Neutrophil (primary cell): ENCODE measurements around the gene OR51A2.
"Not testable (repeated sequence)": the region's sequence is repeated elsewhere in the genome, so short reads cannot be mapped to it uniquely, and the experiment has no call there.

Experiments
- H3K27ac ChIP-seq: fragments of 200-600 bp; sonication (generic); 2 replicates; pipeline ENCODE4 v1.5.1; 2016; ENCODE audit warnings: mild to moderate bottlenecking, moderate library complexity
- H3K27me3 ChIP-seq: fragments of 200-600 bp; sonication (generic); 2 replicates; pipeline ENCODE4 v1.6.0; 2016; ENCODE audit warnings: mild to moderate bottlenecking
- H3K36me3 ChIP-seq: fragments of 200-600 bp; sonication (generic); 2 replicates; pipeline ENCODE4 v1.5.1; 2017
- H3K4me1 ChIP-seq, 2 experiments: fragments of 200-600 bp in 1 of 2; sonication (generic) in 1 of 2; 1 replicate in 1 of 2; 2 replicates in 1 of 2; pipeline versions ENCODE4 v1.5.1 to v1.6.1; 2013 to 2016; ENCODE audit warnings: low read depth in 1 of 2, low read length in 1 of 2, mild to moderate bottlenecking in 1 of 2, moderate library complexity in 1 of 2; ENCODE audit not compliant: control insufficient read depth in 1 of 2, insufficient read depth in 1 of 2
- H3K4me3 ChIP-seq, 2 experiments: fragments of 200-600 bp in 1 of 2; sonication (generic) in 1 of 2; 1 replicate in 1 of 2; 2 replicates in 1 of 2; pipeline ENCODE4 v1.5.1; 2013 to 2016; ENCODE audit warnings: low read depth in 1 of 2, low read length in 1 of 2, mild to moderate bottlenecking in 1 of 2, moderate library complexity in 1 of 2
- H3K9me3 ChIP-seq: fragments of 200-600 bp; sonication (generic); 2 replicates; pipeline ENCODE4 v1.5.1; 2016
- TF ChIP-seq, protein P1 (sequence below): fragments of 200-600 bp; sonication (generic); IDR thresholded peaks from 2 replicates; pipeline ENCODE4 v1.5.1; 2016; ENCODE audit warnings: antibody characterized with exemption

OR51A2 gene, protein sequence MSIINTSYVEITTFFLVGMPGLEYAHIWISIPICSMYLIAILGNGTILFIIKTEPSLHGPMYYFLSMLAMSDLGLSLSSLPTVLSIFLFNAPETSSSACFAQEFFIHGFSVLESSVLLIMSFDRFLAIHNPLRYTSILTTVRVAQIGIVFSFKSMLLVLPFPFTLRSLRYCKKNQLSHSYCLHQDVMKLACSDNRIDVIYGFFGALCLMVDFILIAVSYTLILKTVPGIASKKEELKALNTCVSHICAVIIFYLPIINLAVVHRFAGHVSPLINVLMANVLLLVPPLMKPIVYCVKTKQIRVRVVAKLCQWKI

DNA sequence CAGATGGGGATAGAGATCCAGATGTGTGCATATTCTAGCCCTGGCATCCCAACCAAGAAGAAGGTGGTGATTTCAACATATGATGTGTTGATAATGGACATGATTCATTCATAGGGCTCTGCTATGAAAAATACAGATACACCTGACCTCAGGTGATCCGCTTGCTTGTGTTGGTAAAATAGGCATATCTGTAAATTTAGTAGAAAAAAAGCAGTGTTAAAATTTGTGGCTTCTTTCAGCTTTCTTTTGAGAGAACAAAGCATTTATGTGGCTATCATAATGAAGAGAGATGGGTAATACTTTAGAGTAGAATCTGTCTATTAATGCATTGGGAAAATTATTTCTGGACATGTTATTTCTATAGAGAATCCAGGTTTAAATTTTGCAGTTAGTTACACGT lies at the start of gene OR51A2:
TSS of gene OR51A2 (minus strand) at position 101 of the 400 bp plus-strand sequence. CDS start at position 101, 0 bp downstream.
- not testable (repeated sequence) for H3K27me3 ChIP-seq, H3K36me3 ChIP-seq, H3K27ac ChIP-seq, H3K4me1 ChIP-seq, H3K9me3 ChIP-seq, H3K4me3 ChIP-seq

DNA sequence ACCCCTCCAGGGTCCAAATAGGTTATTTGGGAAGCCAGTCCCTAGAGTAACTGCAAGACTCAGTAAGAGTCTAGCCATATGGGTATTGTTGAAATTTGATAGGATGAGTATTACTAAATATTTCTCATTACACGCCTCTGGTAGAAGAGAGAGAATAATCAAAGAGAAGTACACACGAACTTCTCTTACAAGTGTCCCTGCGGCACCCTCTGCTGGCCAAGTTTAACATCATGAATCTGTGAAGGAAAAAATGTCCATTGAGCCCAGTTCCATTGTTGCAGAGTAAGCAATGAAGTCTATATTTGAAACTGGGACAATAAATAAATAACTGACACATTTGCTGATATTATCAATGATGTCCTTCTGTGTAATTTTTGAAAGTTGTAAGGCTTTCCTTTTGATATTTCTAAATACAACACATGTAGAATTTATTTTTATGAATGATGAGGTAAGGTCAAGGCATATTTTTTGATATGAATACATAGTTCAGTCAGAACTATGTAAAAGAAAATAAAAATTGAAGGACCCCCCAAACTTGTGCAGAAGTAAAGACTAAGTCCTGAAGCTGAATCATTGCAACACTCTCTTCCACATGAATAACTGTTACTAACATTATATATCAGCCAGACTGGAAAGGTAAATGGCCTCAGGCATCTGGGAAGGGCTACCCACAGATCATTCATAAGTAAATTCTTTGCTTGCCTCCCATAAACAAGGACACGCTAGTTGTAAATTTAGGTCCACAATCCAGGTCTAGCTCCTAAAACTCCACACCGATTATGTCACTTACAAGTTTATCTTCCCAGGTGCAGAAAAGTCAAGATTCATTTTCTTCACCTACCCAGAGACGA lies 49.1 kb upstream of the OR51A2 start:
- H3K9me3 ChIP-seq: no peaks in the 10 kb centered on the region
- no peak overlapping the region for H3K4me3 ChIP-seq
- TF ChIP-seq, protein P1, sequence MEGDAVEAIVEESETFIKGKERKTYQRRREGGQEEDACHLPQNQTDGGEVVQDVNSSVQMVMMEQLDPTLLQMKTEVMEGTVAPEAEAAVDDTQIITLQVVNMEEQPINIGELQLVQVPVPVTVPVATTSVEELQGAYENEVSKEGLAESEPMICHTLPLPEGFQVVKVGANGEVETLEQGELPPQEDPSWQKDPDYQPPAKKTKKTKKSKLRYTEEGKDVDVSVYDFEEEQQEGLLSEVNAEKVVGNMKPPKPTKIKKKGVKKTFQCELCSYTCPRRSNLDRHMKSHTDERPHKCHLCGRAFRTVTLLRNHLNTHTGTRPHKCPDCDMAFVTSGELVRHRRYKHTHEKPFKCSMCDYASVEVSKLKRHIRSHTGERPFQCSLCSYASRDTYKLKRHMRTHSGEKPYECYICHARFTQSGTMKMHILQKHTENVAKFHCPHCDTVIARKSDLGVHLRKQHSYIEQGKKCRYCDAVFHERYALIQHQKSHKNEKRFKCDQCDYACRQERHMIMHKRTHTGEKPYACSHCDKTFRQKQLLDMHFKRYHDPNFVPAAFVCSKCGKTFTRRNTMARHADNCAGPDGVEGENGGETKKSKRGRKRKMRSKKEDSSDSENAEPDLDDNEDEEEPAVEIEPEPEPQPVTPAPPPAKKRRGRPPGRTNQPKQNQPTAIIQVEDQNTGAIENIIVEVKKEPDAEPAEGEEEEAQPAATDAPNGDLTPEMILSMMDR: no peak
- no peaks in the 10 kb centered on the region for H3K36me3 ChIP-seq
- peaks cover 12% of the 10 kb centered on the region for H3K27me3 ChIP-seq
- H3K27ac ChIP-seq: no peak overlapping the region
- no peaks in the 10 kb centered on the region for H3K4me1 ChIP-seq

DNA sequence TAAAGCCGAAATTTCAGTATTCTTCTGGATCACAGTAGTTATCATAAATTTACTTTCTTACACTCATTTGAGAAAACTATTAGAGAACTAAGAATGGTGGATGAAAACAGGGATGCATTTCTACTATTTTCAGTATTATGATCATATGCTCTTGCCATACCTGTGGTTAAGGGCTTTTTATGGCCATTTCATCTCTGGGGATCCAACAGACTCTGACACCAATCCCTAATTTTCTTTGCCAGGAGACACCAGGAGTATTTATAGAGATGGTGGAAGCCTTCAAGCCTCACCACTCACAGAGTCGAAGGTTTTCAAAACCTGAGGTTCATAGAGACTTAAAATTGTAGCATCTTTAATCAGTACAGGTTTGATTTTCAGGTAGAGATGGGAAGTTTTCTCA lies 39.0 kb upstream of the OR51A2 start, which contains the start of gene OR51L1:
TSS of gene OR51L1 (plus strand) at position 301 of the 400 bp plus-strand sequence. CDS start 4,132 bp downstream, outside the sequence.
- TF ChIP-seq, protein P1: no peak
- Histone ChIP-seq H3K36me3 (no peaks in the 10 kb centered on the region), H3K27ac (no peak within 1 kb of the TSS), H3K9me3 (no peaks in the 10 kb centered on the region), H3K4me3 (no peak within 1 kb of the TSS), H3K27me3 (no peaks in the 10 kb centered on the region), H3K4me1 (no peaks in the 10 kb centered on the region)

DNA sequence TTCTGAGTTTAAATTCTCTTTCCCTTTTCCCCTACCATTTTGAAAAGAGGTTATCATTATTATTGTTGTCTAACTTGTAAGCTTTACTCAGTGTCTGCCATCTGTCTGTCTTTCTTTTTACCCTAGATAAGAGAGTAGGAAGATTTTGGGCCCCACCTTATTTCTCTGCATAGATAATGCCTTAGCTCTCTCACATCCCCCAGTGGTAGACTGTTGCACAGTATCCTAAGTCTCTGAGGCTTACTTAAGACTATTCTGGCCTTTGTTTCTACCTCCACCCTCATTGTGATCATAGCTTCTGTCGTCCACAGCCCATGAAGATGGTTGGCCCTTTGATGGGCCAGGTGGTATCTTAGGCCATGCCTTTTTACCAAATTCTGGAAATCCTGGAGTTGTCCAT lies 35.5 kb upstream of the OR51A2 start:
- Histone ChIP-seq H3K27me3 (no peaks in the 10 kb centered on the region), H3K36me3 (no peaks in the 10 kb centered on the region), H3K9me3 (no peaks in the 10 kb centered on the region), H3K4me1 (no peaks in the 10 kb centered on the region), H3K27ac (no peak overlapping the region), H3K4me3 (no peak overlapping the region)
- TF ChIP-seq, protein P1: no peak

DNA sequence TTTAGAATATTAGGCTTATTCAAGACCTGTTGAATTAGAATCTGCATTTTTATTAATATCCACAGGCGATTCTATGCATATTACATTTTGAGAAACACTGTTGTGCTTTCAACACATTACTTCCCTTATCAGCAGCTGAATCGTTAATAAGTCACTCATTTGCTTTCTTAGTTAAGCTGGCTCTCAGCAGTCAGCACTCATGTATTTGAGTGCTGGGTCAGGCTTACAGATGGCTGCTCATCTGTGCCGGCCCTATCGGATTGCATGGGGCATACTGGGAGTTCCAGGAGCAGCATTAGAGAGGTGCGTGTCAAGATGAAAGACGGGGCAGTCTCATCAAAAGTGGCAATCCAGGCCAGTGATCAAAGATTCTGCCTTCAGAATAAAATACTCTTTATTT lies 28.3 kb upstream of the OR51A2 start:
- Histone ChIP-seq H3K27ac (no peak overlapping the region), H3K4me3 (no peak overlapping the region), H3K9me3 (no peaks in the 10 kb centered on the region), H3K27me3 (no peaks in the 10 kb centered on the region), H3K4me1 (no peaks in the 10 kb centered on the region), H3K36me3 (no peaks in the 10 kb centered on the region)
- TF ChIP-seq, protein P1: no peak

DNA sequence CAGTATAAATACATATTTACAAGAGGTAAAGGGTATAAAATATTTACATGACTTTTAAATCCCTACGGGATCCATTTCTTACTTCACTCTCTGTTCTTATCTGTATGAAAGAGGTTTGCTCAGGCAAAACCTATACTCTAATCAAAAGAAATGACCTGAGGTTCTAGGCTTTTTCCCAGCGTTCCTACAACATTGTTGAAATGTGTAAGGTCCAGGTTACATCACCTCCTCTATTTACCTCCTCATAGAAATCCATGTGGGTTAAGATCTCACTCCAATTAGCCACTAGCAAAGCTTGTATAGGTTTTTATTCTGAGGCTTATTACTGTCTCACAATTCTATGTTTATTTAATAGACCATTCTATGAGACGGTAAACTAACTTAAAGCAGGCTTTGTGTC lies 27.2 kb upstream of the OR51A2 start:
- TF ChIP-seq, protein P1: no peak
- Histone ChIP-seq H3K4me1 (no peaks in the 10 kb centered on the region), H3K36me3 (no peaks in the 10 kb centered on the region), H3K27ac (no peak overlapping the region), H3K4me3 (no peak overlapping the region), H3K27me3 (no peaks in the 10 kb centered on the region), H3K9me3 (no peaks in the 10 kb centered on the region)
